Measurements from ENCODE around the gene PPARA. TPM values are rescaled to one million over a fixed set of nuclear protein-coding genes. Genes with fewer than 3 reads are reported as not detected.

Gene PPARA
- total and polyA plus RNA-seq, 2 of the 4 experiments (the other 2 are of a cell fraction) = 3.1 to 7.0 TPM

DNA sequence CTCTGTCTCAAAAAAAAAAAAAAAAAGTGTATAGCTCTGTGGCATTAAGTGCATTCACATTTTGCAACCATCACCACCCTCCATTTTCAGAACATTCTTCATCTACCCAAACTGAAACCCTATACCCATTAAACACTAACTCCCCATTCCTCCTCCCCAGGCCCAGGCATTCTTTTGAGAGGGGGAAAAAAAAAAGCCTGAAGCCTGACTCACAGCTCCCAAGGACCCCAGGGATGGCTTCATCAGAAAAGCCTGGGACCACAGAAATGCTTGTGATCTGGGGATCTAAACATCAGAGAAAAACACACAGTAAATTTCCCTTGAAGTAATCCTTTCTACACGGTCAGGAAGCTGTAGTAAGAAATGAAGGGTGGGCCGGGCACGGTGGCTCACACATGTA, 135.7 kb downstream of the PPARA start:
- Histone ChIP-seq H2AFZ (replicated peaks; ENCODE audit: low read length, poor library complexity) (no peak overlapping the region), H2AK5ac (ENCODE audit: low read depth, low read length) (no peak overlapping the region), H2BK20ac (ENCODE audit: low read depth, low read length) (no peak overlapping the region), H4K5ac (ENCODE audit: low read depth, low read length) (no peak overlapping the region), H2AK9ac (replicated peaks; ENCODE audit: low read depth, low read length, poor library complexity) (no peak overlapping the region), H2BK5ac (ENCODE audit: low read depth, low read length, poor library complexity, severe bottlenecking) (no peak overlapping the region), H3K79me1 (ENCODE audit: low read depth in 1 of 2, low read length in 2 of 2) (no peaks in the 10 kb centered on the region; a peak in 1 of 4 replicates), H3K18ac (ENCODE audit: low read depth, low read length) (no peak overlapping the region), H3K4me3 (ENCODE audit: insufficient read depth, low read depth, low read length) (no peak overlapping the region), H3K4me2 (ENCODE audit: low read depth, low read length) (no peak overlapping the region), H3K4me1 (ENCODE audit: control insufficient read depth, insufficient read depth, low read length) (no peaks in the 10 kb centered on the region), H3K9me3 (ENCODE audit: control insufficient read depth, insufficient read depth, low read length) (no peaks in the 10 kb centered on the region), H3K9me1 (ENCODE audit: insufficient read depth, low read length) (0 out of 2 replicates have a peak, but pooled peaks cover 2% of the 10 kb centered on the region), H4K91ac (ENCODE audit: insufficient read depth, low read depth, low read length) (no peak overlapping the region), H3K14ac (replicated peaks; ENCODE audit: low read depth, low read length) (no peak overlapping the region), H3K23ac (ENCODE audit: low read depth, low read length) (no peak overlapping the region), H4K20me1 (ENCODE audit: insufficient read depth, low read length) (no peaks in the 10 kb centered on the region), H4K8ac (ENCODE audit: low read depth in 2 of 2, low read length in 2 of 2) (no peak overlapping the region), H3K56ac (ENCODE audit: extremely low read depth, insufficient read depth, low read length) (no peak overlapping the region), H3K9ac (ENCODE audit: low read depth, low read length) (no peak overlapping the region), H3K4ac (ENCODE audit: low read depth, low read length) (no peak overlapping the region), H2BK15ac (ENCODE audit: low read depth, low read length) (no peak overlapping the region), H2BK120ac (ENCODE audit: low read depth, low read length) (no peak overlapping the region), H3K27me3 (ENCODE audit: control insufficient read depth, insufficient read depth, low read length) (no peaks in the 10 kb centered on the region), H3K27ac (ENCODE audit: insufficient read depth, low read length) (peak overlapping the region; percentile 50; the same call in 1 of the 2 replicates), H3K36me3 (ENCODE audit: control insufficient read depth, insufficient read depth, low read length) (peaks cover 64% of the 10 kb centered on the region)
- peak; percentile 83 for ATAC-seq (ENCODE audit: low read depth)
- ChIA-PET POLR2A (ENCODE audit: unreplicated experiment) (no interaction called here), CTCF (no interaction called here)
- in situ Hi-C loops (cut with MboI; ENCODE audit: low sequenced_read_pairs) (no loop called here), intact Hi-C loops (cut with micrococcal nuclease) (no loop called here), dilution Hi-C loops (cut with HindIII; ENCODE audit: low sequenced_read_pairs, unreplicated experiment) (no loop called here)
- no peak for TF ChIP-seq SMC3 (IDR thresholded peaks at IDR 0.05; ENCODE audit: low read depth, low read length)
- no peak for TF ChIP-seq POLR2A (IDR thresholded peaks at IDR 0.05; ENCODE audit: low read depth, low read length)
- TF ChIP-seq NFE2L2 (IDR thresholded peaks at IDR 0.05; ENCODE audit: low read depth, low read length) = no peak
- no peak for TF ChIP-seq RAD21 (IDR thresholded peaks at IDR 0.05; ENCODE audit: low read length)
- TF ChIP-seq RCOR1 (IDR thresholded peaks at IDR 0.05; ENCODE audit: insufficient replicate concordance, low read length) = no peak
- TF ChIP-seq, protein P1, sequence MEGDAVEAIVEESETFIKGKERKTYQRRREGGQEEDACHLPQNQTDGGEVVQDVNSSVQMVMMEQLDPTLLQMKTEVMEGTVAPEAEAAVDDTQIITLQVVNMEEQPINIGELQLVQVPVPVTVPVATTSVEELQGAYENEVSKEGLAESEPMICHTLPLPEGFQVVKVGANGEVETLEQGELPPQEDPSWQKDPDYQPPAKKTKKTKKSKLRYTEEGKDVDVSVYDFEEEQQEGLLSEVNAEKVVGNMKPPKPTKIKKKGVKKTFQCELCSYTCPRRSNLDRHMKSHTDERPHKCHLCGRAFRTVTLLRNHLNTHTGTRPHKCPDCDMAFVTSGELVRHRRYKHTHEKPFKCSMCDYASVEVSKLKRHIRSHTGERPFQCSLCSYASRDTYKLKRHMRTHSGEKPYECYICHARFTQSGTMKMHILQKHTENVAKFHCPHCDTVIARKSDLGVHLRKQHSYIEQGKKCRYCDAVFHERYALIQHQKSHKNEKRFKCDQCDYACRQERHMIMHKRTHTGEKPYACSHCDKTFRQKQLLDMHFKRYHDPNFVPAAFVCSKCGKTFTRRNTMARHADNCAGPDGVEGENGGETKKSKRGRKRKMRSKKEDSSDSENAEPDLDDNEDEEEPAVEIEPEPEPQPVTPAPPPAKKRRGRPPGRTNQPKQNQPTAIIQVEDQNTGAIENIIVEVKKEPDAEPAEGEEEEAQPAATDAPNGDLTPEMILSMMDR (conservative IDR thresholded peaks at IDR 0.05; ENCODE audit: low read depth, low read length) = no peak
- TF ChIP-seq, protein P2, sequence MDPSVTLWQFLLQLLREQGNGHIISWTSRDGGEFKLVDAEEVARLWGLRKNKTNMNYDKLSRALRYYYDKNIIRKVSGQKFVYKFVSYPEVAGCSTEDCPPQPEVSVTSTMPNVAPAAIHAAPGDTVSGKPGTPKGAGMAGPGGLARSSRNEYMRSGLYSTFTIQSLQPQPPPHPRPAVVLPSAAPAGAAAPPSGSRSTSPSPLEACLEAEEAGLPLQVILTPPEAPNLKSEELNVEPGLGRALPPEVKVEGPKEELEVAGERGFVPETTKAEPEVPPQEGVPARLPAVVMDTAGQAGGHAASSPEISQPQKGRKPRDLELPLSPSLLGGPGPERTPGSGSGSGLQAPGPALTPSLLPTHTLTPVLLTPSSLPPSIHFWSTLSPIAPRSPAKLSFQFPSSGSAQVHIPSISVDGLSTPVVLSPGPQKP (IDR thresholded peaks at IDR 0.05; ENCODE audit: borderline replicate concordance, low read depth, low read length) = no peak
- no peak for TF ChIP-seq MXI1 (IDR thresholded peaks at IDR 0.05; ENCODE audit: borderline replicate concordance, low read depth, low read length)
- no peak for TF ChIP-seq BHLHE40 (IDR thresholded peaks at IDR 0.05; ENCODE audit: low read depth, low read length)
- no peak for TF ChIP-seq CEBPB (IDR thresholded peaks at IDR 0.05; ENCODE audit: low read depth, low read length)
- no peak for TF ChIP-seq MAFK (IDR thresholded peaks at IDR 0.05; ENCODE audit: low read depth, low read length)
- BruUV-seq (replicated peaks) = no TSS peak
- no CpG with 5 or more reads among the region's 3 CpGs for WGBS, 2 experiments (ENCODE audit: extremely low coverage in 2 of 2, insufficient read length in 1 of 2)
- peak; percentile 39 for DNase-seq

All from IMR-90 (cell line).